SK-N-SH (cell line): Measurements from ENCODE around the gene KRTAP13-1. TPM values are rescaled to one million over a fixed set of nuclear protein-coding genes. Genes with fewer than 3 reads are reported as not detected.

ENCODE experiments used
- CTCF ChIA-PET: fragments of 300-600, 350-600 bp; formaldehyde crosslinking; extraction: SDS; loops from one replicate; lab custom pipeline; 2021; lab: Yijun Ruan, JAX
- POLR2A ChIA-PET: fragments of 350-600 bp; sonication (Branson Sonifier 250); formaldehyde crosslinking; extraction: SDS; loops from one replicate; lab custom pipeline; 2020; ENCODE audit warnings: antibody characterized with exemption, inconsistent platforms; lab: Yijun Ruan, JAX
- DNase-seq: peaks from one replicate; pipeline ENCODE4 v3.0.0; 2012
- H2AFZ ChIP-seq: fragments of 200-600 bp; sonication (generic); 2 replicates; pipeline ENCODE4 v1.8.1; 2016; ENCODE audit warnings: antibody characterized with exemption, mild to moderate bottlenecking, low read depth
- H3F3A ChIP-seq: fragments of 200-600 bp; sonication (generic); replicated peaks from 2 replicates; pipeline ENCODE3; 2016; ENCODE audit warnings: antibody characterized with exemption, mild to moderate bottlenecking; ENCODE audit not compliant: insufficient read depth
- H3K27ac ChIP-seq, 2 experiments: fragments of 200-500 bp in 1 of 2; fragments of 200-600 bp in 1 of 2; sonication (Bioruptor generic) in 1 of 2; sonication (generic), shearing (Covaris generic) in 1 of 2; 2 replicates each; pipeline versions ENCODE4 v1.5.1 to v1.6.1; 2014 to 2016; ENCODE audit warnings: low read depth in 2 of 2, inconsistent platforms in 1 of 2, low read length in 1 of 2, mild to moderate bottlenecking in 1 of 2, mixed read lengths in 1 of 2
- H3K27me3 ChIP-seq: fragments of 200-600 bp; sonication (generic), shearing (Covaris generic); 2 replicates; pipeline ENCODE4 v1.6.1; 2016; ENCODE audit warnings: mixed run types; ENCODE audit not compliant: insufficient read depth
- H3K36me3 ChIP-seq, 2 experiments: fragments of 200-500 bp in 1 of 2; fragments of 200-600 bp in 1 of 2; sonication (Bioruptor generic) in 1 of 2; sonication (generic) in 1 of 2; replicated peaks in 1 of 2; 2 replicates each; pipeline versions ENCODE3 to v1.5.1; 2014 to 2016; ENCODE audit warnings: low read length in 1 of 2, mild to moderate bottlenecking in 1 of 2; ENCODE audit not compliant: insufficient read depth in 2 of 2, control insufficient read depth in 1 of 2
- H3K4me1 ChIP-seq, 2 experiments: fragments of 200-500 bp in 1 of 2; fragments of 200-600 bp in 1 of 2; sonication (Bioruptor generic) in 1 of 2; sonication (generic), shearing (Covaris generic) in 1 of 2; 2 replicates each; pipeline versions ENCODE4 v1.5.1 to v1.6.1; 2014 to 2016; ENCODE audit warnings: low read depth in 1 of 2, low read length in 1 of 2, mixed run types in 1 of 2; ENCODE audit not compliant: insufficient read depth in 2 of 2, control insufficient read depth in 1 of 2
- H3K4me2 ChIP-seq: fragments of 200-600 bp; sonication (generic), shearing (Covaris generic); 2 replicates; pipeline ENCODE4 v1.6.1; 2017; ENCODE audit warnings: mixed run types
- H3K4me3 ChIP-seq, 2 experiments: fragments of 200-500 bp in 1 of 2; fragments of 200-600 bp in 1 of 2; sonication (Bioruptor generic) in 1 of 2; sonication (generic), shearing (Covaris generic) in 1 of 2; 2 replicates each; pipeline versions ENCODE4 v1.5.1 to v1.8.1; 2014 to 2016; ENCODE audit warnings: low read depth in 2 of 2, inconsistent platforms in 1 of 2, low read length in 1 of 2, mild to moderate bottlenecking in 1 of 2, mixed read lengths in 1 of 2, moderate library complexity in 1 of 2
- H3K79me2 ChIP-seq: fragments of 200-600 bp; sonication (generic); 2 replicates; pipeline ENCODE4 v1.8.1; 2017; ENCODE audit warnings: mild to moderate bottlenecking; ENCODE audit not compliant: insufficient read depth
- H3K9ac ChIP-seq: fragments of 200-600 bp; sonication (generic); 2 replicates; pipeline ENCODE4 v1.6.1; 2017; ENCODE audit warnings: mixed run types
- H3K9me2 ChIP-seq: fragments of 200-600 bp; sonication (generic); 2 replicates; pipeline ENCODE4 v1.6.1; 2017; ENCODE audit warnings: mixed run types
- H3K9me3 ChIP-seq: fragments of 200-600 bp; sonication (generic); 2 replicates; pipeline ENCODE4 v1.6.1; 2017; ENCODE audit warnings: mixed run types, mild to moderate bottlenecking, moderate library complexity
- H4K20me1 ChIP-seq: fragments of 200-600 bp; sonication (generic); 2 replicates; pipeline ENCODE4 v1.6.1; 2017; ENCODE audit warnings: mild to moderate bottlenecking, mixed run types; ENCODE audit not compliant: insufficient read depth
- CHD2 ChIP-seq: fragments of 150-350 bp; IDR thresholded peaks from 2 replicates; pipeline ENCODE4 v1.6.1; 2018; ENCODE audit warnings: low read length; ENCODE audit not compliant: partially characterized antibody
- ELF1 ChIP-seq: IDR thresholded peaks from 2 replicates; pipeline ENCODE4 v1.4.0; 2012
- EP300 ChIP-seq, 2 experiments: IDR thresholded peaks; 2 replicates each; pipeline versions ENCODE4 v1.4.0 to v1.6.1; 2012; ENCODE audit warnings: borderline replicate concordance in 1 of 2, low read depth in 1 of 2, low read length in 1 of 2
- GABPA ChIP-seq: IDR thresholded peaks from 2 replicates; pipeline ENCODE4 v1.4.0; 2012; ENCODE audit warnings: low read depth, mild to moderate bottlenecking
- GATA2 ChIP-seq: sonication (generic); formaldehyde crosslinking; IDR thresholded peaks from 2 replicates; pipeline ENCODE4 v1.5.0; 2020; ENCODE audit warnings: mild to moderate bottlenecking, missing genetic modification reagents
- JUND ChIP-seq: IDR thresholded peaks from 2 replicates; pipeline ENCODE4 v1.4.0; 2012
- MEF2A ChIP-seq: IDR thresholded peaks from 2 replicates; pipeline ENCODE4 v1.4.0; 2012; ENCODE audit warnings: low read depth, borderline replicate concordance
- MXI1 ChIP-seq: IDR thresholded peaks from 2 replicates; pipeline ENCODE4 v1.6.1; 2012; ENCODE audit warnings: mild to moderate bottlenecking, low read depth, low read length, improper control_type of control experiment
- NRF1 ChIP-seq: IDR thresholded peaks from 2 replicates; pipeline ENCODE4 v1.6.1; 2012; ENCODE audit warnings: low read depth, mild to moderate bottlenecking, low read length
- POLR2AphosphoS5 ChIP-seq: IDR thresholded peaks from 2 replicates; pipeline ENCODE4 v1.6.1; 2012; ENCODE audit warnings: low read depth, low read length
- RAD21 ChIP-seq: IDR thresholded peaks from 2 replicates; pipeline ENCODE4 v1.6.1; 2012; ENCODE audit warnings: mild to moderate bottlenecking, low read length
- RCOR1 ChIP-seq: fragments of 150-350 bp; IDR thresholded peaks from 2 replicates; pipeline ENCODE4 v1.6.1; 2017; ENCODE audit warnings: antibody characterized with exemption, low read length
- RFX5 ChIP-seq: IDR thresholded peaks from 2 replicates; pipeline ENCODE4 v1.6.1; 2012; ENCODE audit warnings: mild to moderate bottlenecking, improper control_type of control experiment, low read length
- SIN3A ChIP-seq: IDR thresholded peaks from 2 replicates; pipeline ENCODE4 v1.6.1; 2012; ENCODE audit warnings: low read depth, mild to moderate bottlenecking, low read length, moderate library complexity, borderline replicate concordance
- SMC3 ChIP-seq: IDR thresholded peaks from 2 replicates; pipeline ENCODE4 v1.6.1; 2012; ENCODE audit warnings: low read depth, low read length, improper control_type of control experiment
- TAF1 ChIP-seq: IDR thresholded peaks from 2 replicates; pipeline ENCODE4 v1.6.1; 2012; ENCODE audit warnings: low read depth, mild to moderate bottlenecking, low read length, moderate library complexity, borderline replicate concordance
- TEAD4 ChIP-seq: IDR thresholded peaks from 2 replicates; pipeline ENCODE4 v1.4.0; 2012; ENCODE audit warnings: mild to moderate bottlenecking, borderline replicate concordance; ENCODE audit not compliant: insufficient read depth
- WGBS: methylation state at CpG from one replicate; pipeline ENCODE4 v1.1.6; 2017; ENCODE audit warnings: low lambda C conversion rate; 5-methylcytosine and 5-hydroxymethylcytosine counted together
- polyA plus RNA-seq, 3 experiments: library from polyadenylated mRNA; depleted of rRNA; stranded (reverse); fragments of >200 nt; gene quantifications; 2 replicates each; pipeline ENCODE4 v1.2.3, GENCODE V29; 2012
- TF ChIP-seq, protein P1 (sequence below): IDR thresholded peaks from 2 replicates; pipeline ENCODE4 v1.4.0; 2012; ENCODE audit warnings: low read depth, borderline replicate concordance
- TF ChIP-seq, protein P2 (sequence below): fragments of 150-350 bp; IDR thresholded peaks from 2 replicates; pipeline ENCODE4 v1.6.1; 2016; ENCODE audit warnings: mild to moderate bottlenecking, low read depth, low read length
- TF ChIP-seq, protein P3 (sequence below): IDR thresholded peaks from 2 replicates; pipeline ENCODE4 v1.4.0; 2012; ENCODE audit warnings: low read depth
- TF ChIP-seq, protein P4 (sequence below): IDR thresholded peaks from 2 replicates; pipeline ENCODE4; 2012
- TF ChIP-seq, protein P5 (sequence below): IDR thresholded peaks from 2 replicates; pipeline ENCODE4 v1.6.1; 2012; ENCODE audit warnings: mild to moderate bottlenecking, low read depth, low read length, moderate library complexity
- TF ChIP-seq, protein P6 (sequence below): fragments of 200-600 bp; sonication (generic); IDR thresholded peaks from 2 replicates; pipeline ENCODE4 v1.6.1; 2017; ENCODE audit warnings: antibody characterized with exemption, mild to moderate bottlenecking, moderate library complexity

Gene KRTAP13-1
- polyA plus RNA-seq, 1 of the 3 experiments (the other 2 are of a cell fraction) = not detected

DNA sequence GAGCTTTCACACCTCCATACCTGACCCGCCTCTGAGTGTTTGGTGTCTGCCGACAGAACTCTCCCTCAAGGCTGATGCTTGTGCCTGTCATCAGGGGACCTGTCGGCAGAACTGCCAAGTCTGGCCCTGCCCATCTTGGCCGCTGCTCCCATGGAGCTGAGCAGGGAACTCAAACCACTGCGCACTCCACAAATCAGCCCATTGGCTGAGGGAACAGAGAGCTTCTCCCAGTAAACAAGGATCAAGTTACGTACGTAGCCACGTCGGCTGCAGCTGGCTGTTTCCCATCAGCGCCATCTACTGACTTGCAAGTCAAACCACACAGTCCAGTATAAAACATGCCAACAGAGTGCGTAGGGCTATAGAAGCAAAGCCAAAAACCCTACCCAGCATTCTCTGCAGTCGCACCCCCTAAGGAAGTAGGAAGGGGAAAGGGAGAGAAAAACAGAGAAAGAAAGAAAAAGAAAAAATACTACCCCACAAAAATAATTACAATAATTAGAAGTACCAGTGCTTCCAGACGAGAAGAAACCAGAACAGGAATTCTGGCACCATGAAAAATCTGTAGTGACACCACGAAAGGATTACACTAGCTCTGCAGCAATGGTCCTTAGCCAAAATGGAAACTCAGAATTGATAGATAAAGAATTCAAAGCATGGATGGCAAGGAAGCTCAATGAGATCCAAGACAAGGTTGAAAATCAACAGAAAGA is 13.1 kb downstream of the KRTAP13-1 start:
- DNase-seq = peak; percentile 49
- ChIA-PET POLR2A (no interaction called here), CTCF (interaction anchor here (0.5 to 1.9 kb wide), 14 partner anchors 9 to 68 kb away, joined by 3 to 14 read pairs (median 4); partner anchors contain the start of gene KRTAP13-4)
- Histone ChIP-seq H2AFZ (peak overlapping the region; percentile 85; the same call in 1 of the 2 replicates), H3K4me3 (peak overlapping the region; percentile 21 to 38), H3K4me2 (peak overlapping the region; percentile 71), H4K20me1 (no peaks in the 10 kb centered on the region), H3K4me1 (peaks cover 0 to 5% of the 10 kb centered on the region in 2 experiments; a peak in 1 of 4 replicates), H3K9me2 (no peaks in the 10 kb centered on the region), H3K9me3 (no peaks in the 10 kb centered on the region), H3K9ac (no peak overlapping the region), H3K27ac (no peak overlapping the region), H3F3A (no peaks in the 10 kb centered on the region), H3K27me3 (no peaks in the 10 kb centered on the region), H3K79me2 (no peaks in the 10 kb centered on the region), H3K36me3 (no peaks in the 10 kb centered on the region)
- WGBS = 4% methylated on average over 14 of the region's 14 CpGs
- TF ChIP-seq GABPA (no peak), NRF1 (0 out of 2 replicates have a peak, but pooled peaks have one; percentile 28), RAD21 (peak; percentile 63), CHD2 (no peak), MXI1 (no peak), EP300 (IDR thresholded peaks at IDR 0.05; ENCODE audit: borderline replicate concordance in 1 of 2, low read depth in 1 of 2, low read length in 1 of 2) (no peak), RCOR1 (no peak), MEF2A (no peak), SIN3A (no peak), TAF1 (no peak), JUND (no peak), POLR2AphosphoS5 (no peak), TEAD4 (no peak), SMC3 (peak; percentile 32), ELF1 (no peak), GATA2 (CRISPR knock-in tag) (no peak), RFX5 (peak; percentile 60; the same call in 1 of the 2 replicates)
- TF ChIP-seq, protein P1, sequence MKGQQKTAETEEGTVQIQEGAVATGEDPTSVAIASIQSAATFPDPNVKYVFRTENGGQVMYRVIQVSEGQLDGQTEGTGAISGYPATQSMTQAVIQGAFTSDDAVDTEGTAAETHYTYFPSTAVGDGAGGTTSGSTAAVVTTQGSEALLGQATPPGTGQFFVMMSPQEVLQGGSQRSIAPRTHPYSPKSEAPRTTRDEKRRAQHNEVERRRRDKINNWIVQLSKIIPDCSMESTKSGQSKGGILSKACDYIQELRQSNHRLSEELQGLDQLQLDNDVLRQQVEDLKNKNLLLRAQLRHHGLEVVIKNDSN = no peak
- TF ChIP-seq, protein P2, sequence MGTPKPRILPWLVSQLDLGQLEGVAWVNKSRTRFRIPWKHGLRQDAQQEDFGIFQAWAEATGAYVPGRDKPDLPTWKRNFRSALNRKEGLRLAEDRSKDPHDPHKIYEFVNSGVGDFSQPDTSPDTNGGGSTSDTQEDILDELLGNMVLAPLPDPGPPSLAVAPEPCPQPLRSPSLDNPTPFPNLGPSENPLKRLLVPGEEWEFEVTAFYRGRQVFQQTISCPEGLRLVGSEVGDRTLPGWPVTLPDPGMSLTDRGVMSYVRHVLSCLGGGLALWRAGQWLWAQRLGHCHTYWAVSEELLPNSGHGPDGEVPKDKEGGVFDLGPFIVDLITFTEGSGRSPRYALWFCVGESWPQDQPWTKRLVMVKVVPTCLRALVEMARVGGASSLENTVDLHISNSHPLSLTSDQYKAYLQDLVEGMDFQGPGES = no peak
- TF ChIP-seq, protein P3, sequence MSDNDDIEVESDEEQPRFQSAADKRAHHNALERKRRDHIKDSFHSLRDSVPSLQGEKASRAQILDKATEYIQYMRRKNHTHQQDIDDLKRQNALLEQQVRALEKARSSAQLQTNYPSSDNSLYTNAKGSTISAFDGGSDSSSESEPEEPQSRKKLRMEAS = peak; percentile 39; the same call in 1 of the 2 replicates
- TF ChIP-seq, protein P4, sequence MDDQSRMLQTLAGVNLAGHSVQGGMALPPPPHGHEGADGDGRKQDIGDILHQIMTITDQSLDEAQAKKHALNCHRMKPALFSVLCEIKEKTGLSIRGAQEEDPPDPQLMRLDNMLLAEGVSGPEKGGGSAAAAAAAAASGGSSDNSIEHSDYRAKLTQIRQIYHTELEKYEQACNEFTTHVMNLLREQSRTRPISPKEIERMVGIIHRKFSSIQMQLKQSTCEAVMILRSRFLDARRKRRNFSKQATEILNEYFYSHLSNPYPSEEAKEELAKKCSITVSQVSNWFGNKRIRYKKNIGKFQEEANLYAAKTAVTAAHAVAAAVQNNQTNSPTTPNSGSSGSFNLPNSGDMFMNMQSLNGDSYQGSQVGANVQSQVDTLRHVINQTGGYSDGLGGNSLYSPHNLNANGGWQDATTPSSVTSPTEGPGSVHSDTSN = no peak
- TF ChIP-seq, protein P5, sequence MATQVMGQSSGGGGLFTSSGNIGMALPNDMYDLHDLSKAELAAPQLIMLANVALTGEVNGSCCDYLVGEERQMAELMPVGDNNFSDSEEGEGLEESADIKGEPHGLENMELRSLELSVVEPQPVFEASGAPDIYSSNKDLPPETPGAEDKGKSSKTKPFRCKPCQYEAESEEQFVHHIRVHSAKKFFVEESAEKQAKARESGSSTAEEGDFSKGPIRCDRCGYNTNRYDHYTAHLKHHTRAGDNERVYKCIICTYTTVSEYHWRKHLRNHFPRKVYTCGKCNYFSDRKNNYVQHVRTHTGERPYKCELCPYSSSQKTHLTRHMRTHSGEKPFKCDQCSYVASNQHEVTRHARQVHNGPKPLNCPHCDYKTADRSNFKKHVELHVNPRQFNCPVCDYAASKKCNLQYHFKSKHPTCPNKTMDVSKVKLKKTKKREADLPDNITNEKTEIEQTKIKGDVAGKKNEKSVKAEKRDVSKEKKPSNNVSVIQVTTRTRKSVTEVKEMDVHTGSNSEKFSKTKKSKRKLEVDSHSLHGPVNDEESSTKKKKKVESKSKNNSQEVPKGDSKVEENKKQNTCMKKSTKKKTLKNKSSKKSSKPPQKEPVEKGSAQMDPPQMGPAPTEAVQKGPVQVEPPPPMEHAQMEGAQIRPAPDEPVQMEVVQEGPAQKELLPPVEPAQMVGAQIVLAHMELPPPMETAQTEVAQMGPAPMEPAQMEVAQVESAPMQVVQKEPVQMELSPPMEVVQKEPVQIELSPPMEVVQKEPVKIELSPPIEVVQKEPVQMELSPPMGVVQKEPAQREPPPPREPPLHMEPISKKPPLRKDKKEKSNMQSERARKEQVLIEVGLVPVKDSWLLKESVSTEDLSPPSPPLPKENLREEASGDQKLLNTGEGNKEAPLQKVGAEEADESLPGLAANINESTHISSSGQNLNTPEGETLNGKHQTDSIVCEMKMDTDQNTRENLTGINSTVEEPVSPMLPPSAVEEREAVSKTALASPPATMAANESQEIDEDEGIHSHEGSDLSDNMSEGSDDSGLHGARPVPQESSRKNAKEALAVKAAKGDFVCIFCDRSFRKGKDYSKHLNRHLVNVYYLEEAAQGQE = no peak
- TF ChIP-seq, protein P6, sequence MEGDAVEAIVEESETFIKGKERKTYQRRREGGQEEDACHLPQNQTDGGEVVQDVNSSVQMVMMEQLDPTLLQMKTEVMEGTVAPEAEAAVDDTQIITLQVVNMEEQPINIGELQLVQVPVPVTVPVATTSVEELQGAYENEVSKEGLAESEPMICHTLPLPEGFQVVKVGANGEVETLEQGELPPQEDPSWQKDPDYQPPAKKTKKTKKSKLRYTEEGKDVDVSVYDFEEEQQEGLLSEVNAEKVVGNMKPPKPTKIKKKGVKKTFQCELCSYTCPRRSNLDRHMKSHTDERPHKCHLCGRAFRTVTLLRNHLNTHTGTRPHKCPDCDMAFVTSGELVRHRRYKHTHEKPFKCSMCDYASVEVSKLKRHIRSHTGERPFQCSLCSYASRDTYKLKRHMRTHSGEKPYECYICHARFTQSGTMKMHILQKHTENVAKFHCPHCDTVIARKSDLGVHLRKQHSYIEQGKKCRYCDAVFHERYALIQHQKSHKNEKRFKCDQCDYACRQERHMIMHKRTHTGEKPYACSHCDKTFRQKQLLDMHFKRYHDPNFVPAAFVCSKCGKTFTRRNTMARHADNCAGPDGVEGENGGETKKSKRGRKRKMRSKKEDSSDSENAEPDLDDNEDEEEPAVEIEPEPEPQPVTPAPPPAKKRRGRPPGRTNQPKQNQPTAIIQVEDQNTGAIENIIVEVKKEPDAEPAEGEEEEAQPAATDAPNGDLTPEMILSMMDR = peak; percentile 70
